ENCODE results near the gene CLTB. TPM values are rescaled to one million over a fixed set of nuclear protein-coding genes. Genes with fewer than 3 reads are reported as not detected.

CLTB gene
- total and polyA plus RNA-seq, 2 of the 13 experiments (the other 11 are each of a cell fraction or from before 2014, with no cell fraction given), result 23.3 to 33.8 TPM

DNA sequence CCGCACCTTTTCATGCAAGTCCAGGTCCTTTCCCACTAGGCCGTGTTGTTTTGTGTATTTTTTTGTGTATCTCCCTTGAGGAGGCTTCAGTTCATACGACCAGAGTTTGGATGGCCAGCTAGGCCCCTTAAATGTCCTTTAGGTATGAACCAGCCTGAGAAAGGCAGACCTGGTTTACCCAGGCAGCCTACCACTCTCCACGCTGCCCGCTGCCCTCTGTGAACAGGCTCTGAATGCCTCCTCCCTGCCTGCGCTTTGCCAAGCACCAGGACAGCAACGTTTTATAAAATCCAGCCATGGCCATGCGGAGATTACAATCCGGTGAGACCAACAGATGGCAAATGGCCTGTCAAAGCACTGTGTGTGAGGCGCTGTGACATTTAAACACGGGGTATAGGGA, 626 bp upstream of the CLTB start (continued):
- TF ChIP-seq SSRP1 (CRISPR knock-in tag; IDR thresholded peaks at IDR 0.05) (no peak), MYPOP (CRISPR knock-in tag; IDR thresholded peaks at IDR 0.05) (0 out of 2 replicates have a peak, but pooled peaks have one; percentile 22), ZNF20 (CRISPR knock-in tag; IDR thresholded peaks at IDR 0.05) (no peak), REXO4 (CRISPR knock-in tag; IDR thresholded peaks at IDR 0.05; ENCODE audit: borderline replicate concordance) (no peak), MED13 (CRISPR knock-in tag; IDR thresholded peaks at IDR 0.05) (no peak), ZNF674 (CRISPR knock-in tag; IDR thresholded peaks at IDR 0.05; ENCODE audit: low read depth) (no peak), GFI1 (CRISPR knock-in tag; IDR thresholded peaks at IDR 0.05; ENCODE audit: borderline replicate concordance) (peak; percentile 8; the same call in 1 of the 2 replicates), ZKSCAN1 (IDR thresholded peaks at IDR 0.05; ENCODE audit: low read length) (no peak), SMAD1 (CRISPR knock-in tag; IDR thresholded peaks at IDR 0.05; ENCODE audit: borderline replicate concordance, low read depth) (no peak), ZNF841 (CRISPR knock-in tag; IDR thresholded peaks at IDR 0.05; ENCODE audit: borderline replicate concordance) (no peak), MTF2 (CRISPR knock-in tag; IDR thresholded peaks at IDR 0.05; ENCODE audit: borderline replicate concordance) (peak; percentile 74; the same call in 1 of the 2 replicates), FOXC1 (CRISPR knock-in tag; IDR thresholded peaks at IDR 0.05; ENCODE audit: borderline replicate concordance) (peak; percentile 52), ZMYM2 (CRISPR knock-in tag; IDR thresholded peaks at IDR 0.05) (no peak), NR1H2 (CRISPR knock-in tag; IDR thresholded peaks at IDR 0.05; ENCODE audit: borderline replicate concordance, low read depth) (no peak), RXRB (CRISPR knock-in tag; IDR thresholded peaks at IDR 0.05; ENCODE audit: borderline replicate concordance) (no peak), SIN3A (IDR thresholded peaks at IDR 0.05; ENCODE audit: borderline replicate concordance, low read depth, low read length) (no peak), PHF21A (CRISPR knock-in tag; IDR thresholded peaks at IDR 0.05) (peak; percentile 49)
- TF ChIP-seq, protein P1, sequence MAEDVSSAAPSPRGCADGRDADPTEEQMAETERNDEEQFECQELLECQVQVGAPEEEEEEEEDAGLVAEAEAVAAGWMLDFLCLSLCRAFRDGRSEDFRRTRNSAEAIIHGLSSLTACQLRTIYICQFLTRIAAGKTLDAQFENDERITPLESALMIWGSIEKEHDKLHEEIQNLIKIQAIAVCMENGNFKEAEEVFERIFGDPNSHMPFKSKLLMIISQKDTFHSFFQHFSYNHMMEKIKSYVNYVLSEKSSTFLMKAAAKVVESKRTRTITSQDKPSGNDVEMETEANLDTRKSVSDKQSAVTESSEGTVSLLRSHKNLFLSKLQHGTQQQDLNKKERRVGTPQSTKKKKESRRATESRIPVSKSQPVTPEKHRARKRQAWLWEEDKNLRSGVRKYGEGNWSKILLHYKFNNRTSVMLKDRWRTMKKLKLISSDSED (CRISPR knock-in tag; IDR thresholded peaks at IDR 0.05), result no peak

All from HepG2 (cell line).